HG03432 (cell line): Measurements from ENCODE around the gene CCS.
"Not testable (repeated sequence)": the region's sequence is repeated elsewhere in the genome, so short reads cannot be mapped to it uniquely, and the experiment has no call there.

Source experiments
- ATAC-seq: cut with Tn5 transposase; IDR thresholded peaks from one replicate; pipeline ENCODE4 v1.9.1; 2021; ENCODE audit warnings: mild to moderate bottlenecking, moderate library complexity; ENCODE audit not compliant: unreplicated experiment

CCS gene

GRCh38 chr11:66592457-66593302, at the start of gene CCS, which contains the start of gene CCDC87:
CCS (plus strand) TSS chr11:66593185; CDS start chr11:66593262, 77 bp downstream.
CCDC87 (minus strand) TSS chr11:66593063; CDS start chr11:66593015, 48 bp downstream.
- peak; percentile 92 for ATAC-seq

DNA sequence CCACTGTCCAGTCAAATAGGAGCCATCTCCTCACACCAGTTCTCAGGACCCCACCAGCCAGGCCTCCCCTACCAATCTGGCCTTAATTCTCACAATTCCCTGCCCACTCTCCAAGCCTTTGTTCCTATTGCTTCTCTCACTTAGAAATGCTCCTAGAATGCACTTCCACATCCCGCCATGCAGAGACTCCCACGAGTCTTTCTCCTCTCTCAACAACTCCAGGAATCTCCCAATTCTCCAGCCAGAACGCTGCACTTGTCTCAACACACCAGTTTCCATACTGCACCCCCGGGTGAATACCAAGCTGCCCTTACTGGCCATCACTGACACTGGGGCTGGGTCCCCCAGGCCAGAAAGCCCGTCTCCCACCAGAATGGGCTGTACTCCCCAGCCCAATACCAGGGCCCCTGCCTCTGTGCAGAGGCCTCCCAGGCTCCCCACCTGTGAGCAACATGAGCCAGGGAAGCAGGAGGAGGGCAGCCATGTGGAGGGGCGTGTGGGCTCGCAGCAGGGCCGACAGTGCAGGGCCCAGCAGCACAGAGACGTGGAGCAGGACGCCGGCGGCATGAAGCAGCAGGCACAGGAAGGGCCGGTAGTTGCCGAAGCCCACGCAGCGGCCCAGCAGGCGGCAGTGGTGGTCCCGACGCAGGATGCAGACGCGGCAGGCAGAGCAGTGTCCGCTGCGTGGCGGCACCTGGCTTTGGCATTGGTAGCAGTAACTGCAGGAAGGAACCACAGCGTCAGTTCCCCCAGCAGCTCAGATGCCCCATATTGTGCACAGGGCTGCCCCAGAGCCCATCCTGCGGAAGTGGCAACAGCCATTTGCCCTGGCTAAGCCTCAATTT, 49.5 kb upstream of the CCS start:
- ATAC-seq, result no peak

GRCh38 chr11:66544952-66545351, 48.0 kb upstream of the CCS start:
- not testable (repeated sequence) for ATAC-seq

DNA sequence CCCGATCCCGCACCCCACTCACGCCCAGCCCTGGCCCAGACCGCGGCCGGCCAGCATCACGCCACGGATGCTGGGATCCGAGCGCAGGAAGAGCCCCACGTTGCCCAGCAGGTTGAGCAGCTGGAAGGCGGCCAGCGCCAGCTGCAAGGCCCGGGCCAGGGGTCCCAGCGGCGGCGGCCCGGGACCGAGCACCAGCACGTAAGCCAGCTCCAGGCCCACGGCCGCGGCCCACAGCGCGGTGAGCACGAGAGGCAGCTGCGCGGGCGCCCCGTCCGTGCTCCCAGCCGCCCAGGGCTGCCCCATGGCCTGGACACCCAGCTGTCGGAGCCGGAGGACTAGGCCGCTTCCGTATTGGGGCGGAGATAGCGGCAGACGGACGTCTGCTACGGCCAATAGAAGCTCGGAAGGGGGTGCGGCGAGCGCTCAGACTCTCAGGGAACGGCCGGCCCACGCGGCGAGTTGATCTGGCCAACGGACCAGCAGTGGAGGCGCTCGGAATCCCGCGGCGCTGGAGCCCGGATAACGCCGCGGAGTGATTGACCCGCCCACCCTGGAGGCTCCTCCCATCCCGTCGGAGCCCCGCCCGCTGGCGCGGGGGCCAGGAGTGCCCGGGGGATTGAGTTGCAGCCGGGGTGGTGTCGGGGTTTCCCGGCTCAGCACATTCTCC, 47.2 kb upstream of the CCS start, which contains the start of gene ZDHHC24:
Gene ZDHHC24 (minus strand): TSS at position 348 of the 667 bp plus-strand sequence. CDS start 45 bp downstream, at position 303.
- peak; percentile 85 for ATAC-seq

GRCh38 chr11:66546368-66546965, 46.5 kb upstream of the CCS start, which contains the start of gene ACTN3:
ACTN3 (plus strand) TSS chr11:66546903; CDS start chr11:66546938, 35 bp downstream.
- ATAC-seq, result no peak

DNA sequence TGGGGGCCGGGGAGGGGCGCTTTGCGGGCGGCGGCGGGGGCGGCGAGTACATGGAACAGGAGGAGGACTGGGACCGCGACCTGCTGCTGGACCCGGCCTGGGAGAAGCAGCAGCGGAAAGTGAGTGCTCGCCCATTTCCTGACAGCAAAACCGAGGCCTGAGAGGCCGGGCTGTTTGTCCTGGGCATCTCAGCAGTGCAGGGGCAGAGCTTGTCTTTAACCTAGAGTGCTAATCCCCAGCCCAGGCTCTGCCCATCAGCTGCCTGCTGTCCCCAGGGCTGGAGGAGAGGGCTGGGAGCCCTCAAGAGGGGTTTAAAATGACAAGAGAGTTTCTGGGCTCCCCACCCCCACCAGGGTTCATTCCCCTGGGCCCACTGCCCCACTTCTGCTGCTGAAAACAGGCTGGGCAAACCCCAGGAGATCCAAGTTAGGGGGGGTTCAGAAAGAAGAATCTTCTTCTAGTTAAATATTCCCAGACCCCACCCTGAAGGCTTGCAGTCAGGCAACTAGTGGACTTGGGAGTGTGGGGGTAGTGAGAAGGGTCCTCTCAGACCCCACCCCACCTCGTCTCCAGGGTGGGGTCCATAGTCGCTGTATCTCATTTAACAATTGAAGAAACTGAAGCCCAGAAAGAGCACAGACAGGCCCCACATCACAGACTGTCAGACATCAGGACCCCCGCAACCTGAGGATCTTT, 45.9 kb upstream of the CCS start:
- no peak for ATAC-seq

- no peak for ATAC-seq
These were observed 45.3 kb upstream of the CCS start for GRCh38 chr11:66547662-66548009.

- ATAC-seq, result no peak
These were observed 44.9 kb upstream of the CCS start for GRCh38 chr11:66548041-66548440.

GRCh38 chr11:66548774-66549630, 44.0 kb upstream of the CCS start:
- ATAC-seq, result no peak

DNA sequence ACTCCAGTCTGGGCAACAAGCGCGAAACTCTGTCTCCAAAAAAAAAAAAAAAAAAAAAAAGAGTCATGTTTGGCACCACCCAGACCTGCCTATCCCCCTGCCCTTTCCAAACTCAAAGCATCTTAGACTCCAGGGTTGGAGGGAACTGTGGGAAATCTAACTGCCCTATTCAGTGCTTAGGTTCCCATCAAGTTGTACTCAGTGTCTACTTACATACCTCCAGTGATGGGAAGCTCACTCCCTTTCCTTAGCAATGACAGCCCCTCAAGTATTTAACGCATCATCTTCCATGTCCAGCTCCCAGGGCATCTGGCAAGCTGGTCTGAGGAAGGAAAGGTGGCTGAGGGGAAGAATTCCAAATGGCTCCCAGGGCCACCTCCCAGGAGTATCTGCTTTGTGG, 43.3 kb upstream of the CCS start:
- ATAC-seq, result no peak

DNA sequence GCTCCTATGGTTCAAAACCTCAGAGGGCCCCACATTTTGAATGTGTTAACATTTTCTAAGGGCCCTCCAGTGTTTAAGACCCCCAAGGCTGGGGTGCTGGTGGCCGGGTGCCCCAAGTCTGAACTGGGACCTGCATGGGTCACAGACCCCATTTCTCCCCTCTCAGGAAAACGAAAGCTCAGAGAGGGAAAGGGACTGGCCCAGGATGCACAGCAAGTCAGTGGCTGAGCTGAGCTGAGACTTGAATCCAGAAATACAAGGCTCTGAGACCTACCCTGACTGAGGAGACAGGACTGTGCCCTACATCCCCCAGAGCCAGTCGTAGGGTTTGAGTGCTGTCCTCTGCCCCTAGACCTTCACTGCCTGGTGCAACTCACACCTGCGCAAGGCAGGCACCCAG, 42.1 kb upstream of the CCS start:
- no peak for ATAC-seq

DNA sequence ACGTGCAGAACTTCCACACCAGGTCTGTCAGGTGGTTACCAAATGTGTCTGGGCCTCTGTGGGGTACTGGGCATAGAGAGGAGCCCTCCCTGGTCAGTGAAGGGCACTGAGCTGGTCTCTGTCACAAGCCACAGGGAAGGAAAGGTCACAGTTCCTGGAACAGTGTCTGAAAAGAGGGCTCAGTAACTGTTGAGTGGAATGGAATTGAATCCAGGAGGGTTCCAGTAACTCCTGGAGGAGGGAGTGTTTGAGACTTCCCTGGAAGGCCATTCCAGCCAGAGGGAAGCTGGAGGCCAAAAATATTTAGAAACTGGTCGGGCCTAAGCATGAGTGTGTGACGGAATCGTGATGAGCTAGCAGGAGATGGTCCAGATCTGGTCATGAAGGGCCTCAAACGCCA, 38.4 kb upstream of the CCS start:
- no peak for ATAC-seq

GRCh38 chr11:66555416-66555815, 37.6 kb upstream of the CCS start:
- no peak for ATAC-seq

DNA sequence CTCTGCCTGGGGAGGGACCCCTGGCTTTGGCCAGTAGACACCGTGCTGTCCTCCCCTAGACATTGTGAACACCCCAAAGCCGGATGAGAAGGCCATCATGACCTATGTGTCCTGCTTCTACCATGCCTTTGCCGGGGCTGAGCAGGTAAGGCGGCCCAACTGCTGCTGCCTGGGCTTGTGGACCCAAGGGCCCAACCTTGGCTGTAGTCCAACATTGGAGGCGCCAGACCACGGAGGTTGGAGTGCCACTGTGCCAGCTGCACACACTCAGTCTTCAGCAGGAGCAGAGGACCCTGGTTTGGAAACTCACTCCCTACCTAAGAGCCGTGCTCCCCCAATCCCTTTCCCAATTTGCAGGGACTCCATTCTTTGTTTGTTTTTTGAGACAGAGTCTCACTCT, 36.9 kb upstream of the CCS start:
- no peak for ATAC-seq

GRCh38 chr11:66557733-66558326, 35.2 kb upstream of the CCS start:
- ATAC-seq, result no peak

- no peak for ATAC-seq
These were observed 33.7 kb upstream of the CCS start for GRCh38 chr11:66559142-66559865.

- no peak for ATAC-seq
These were observed 32.9 kb upstream of the CCS start for GRCh38 chr11:66559866-66560676.
